ENCODE data around the gene CLEC16A.

The CLEC16A gene

GRCh38 chr16:11080999-11081630 is 136.8 kb downstream of the CLEC16A start:
- H3K9ac ChIP-seq: no peak overlapping the region
- no peak overlapping the region for H3K4me3 ChIP-seq
- peaks cover 29% of the 10 kb centered on the region for H3K4me1 ChIP-seq
- H4K20me1 ChIP-seq: 0 out of 2 replicates have a peak, but pooled peaks cover 10% of the 10 kb centered on the region
- H3K36me3 ChIP-seq: peaks cover 79% of the 10 kb centered on the region
- TF ChIP-seq Cebpa-rat (IDR thresholded peaks at IDR 0.05): no peak
- no peak overlapping the region for H3K27ac ChIP-seq
- H3K9me3 ChIP-seq: no peaks in the 10 kb centered on the region
- H3K4me2 ChIP-seq: no peak overlapping the region
- no peaks in the 10 kb centered on the region for H3K27me3 ChIP-seq

- Histone ChIP-seq H3K4me2 (no peak overlapping the region), H3K9me3 (no peaks in the 10 kb centered on the region), H3K27me3 (no peaks in the 10 kb centered on the region), H3K4me3 (no peak overlapping the region), H3K9ac (no peak overlapping the region), H3K4me1 (peaks cover 19% of the 10 kb centered on the region), H4K20me1 (0 out of 2 replicates have a peak, but pooled peaks cover 10% of the 10 kb centered on the region), H3K36me3 (peaks cover 71% of the 10 kb centered on the region), H3K27ac (no peak overlapping the region)
- TF ChIP-seq Cebpa-rat (IDR thresholded peaks at IDR 0.05): no peak
Observed at GRCh38 chr16:11082108-11082859, 137.9 kb downstream of the CLEC16A start.

GRCh38 chr16:11082860-11083388 is 138.6 kb downstream of the CLEC16A start:
- 0 out of 2 replicates have a peak, but pooled peaks cover 10% of the 10 kb centered on the region for H4K20me1 ChIP-seq
- H3K4me3 ChIP-seq: no peak overlapping the region
- no peak overlapping the region for H3K4me2 ChIP-seq
- H3K4me1 ChIP-seq: peaks cover 18% of the 10 kb centered on the region
- no peaks in the 10 kb centered on the region for H3K9me3 ChIP-seq
- no peak overlapping the region for H3K9ac ChIP-seq
- peaks cover 72% of the 10 kb centered on the region for H3K36me3 ChIP-seq
- no peak overlapping the region for H3K27ac ChIP-seq
- TF ChIP-seq Cebpa-rat (IDR thresholded peaks at IDR 0.05): no peak
- H3K27me3 ChIP-seq: no peaks in the 10 kb centered on the region

- no peak for TF ChIP-seq Cebpa-rat (IDR thresholded peaks at IDR 0.05)
- Histone ChIP-seq H3K4me3 (no peak overlapping the region), H4K20me1 (0 out of 2 replicates have a peak, but pooled peaks cover 5% of the 10 kb centered on the region), H3K4me1 (peaks cover 26% of the 10 kb centered on the region), H3K4me2 (no peak overlapping the region), H3K9me3 (no peaks in the 10 kb centered on the region), H3K36me3 (peaks cover 68% of the 10 kb centered on the region), H3K9ac (no peak overlapping the region), H3K27ac (no peak overlapping the region), H3K27me3 (no peaks in the 10 kb centered on the region)
Observed at GRCh38 chr16:11084484-11084875, 140.1 kb downstream of the CLEC16A start.

GRCh38 chr16:11084876-11085485 is 140.6 kb downstream of the CLEC16A start:
- no peak for TF ChIP-seq Cebpa-rat (IDR thresholded peaks at IDR 0.05)
- Histone ChIP-seq H3K27ac (no peak overlapping the region), H4K20me1 (0 out of 2 replicates have a peak, but pooled peaks cover 5% of the 10 kb centered on the region), H3K4me3 (no peak overlapping the region), H3K9ac (no peak overlapping the region), H3K9me3 (no peaks in the 10 kb centered on the region), H3K36me3 (peaks cover 68% of the 10 kb centered on the region), H3K4me1 (peaks cover 31% of the 10 kb centered on the region), H3K4me2 (no peak overlapping the region), H3K27me3 (no peaks in the 10 kb centered on the region)

- Histone ChIP-seq H3K27ac (no peak overlapping the region), H3K4me2 (no peak overlapping the region), H3K9ac (no peak overlapping the region), H3K27me3 (no peaks in the 10 kb centered on the region), H3K4me1 (peaks cover 35% of the 10 kb centered on the region), H3K4me3 (no peak overlapping the region), H3K36me3 (peaks cover 59% of the 10 kb centered on the region), H3K9me3 (no peaks in the 10 kb centered on the region), H4K20me1 (0 out of 2 replicates have a peak, but pooled peaks cover 5% of the 10 kb centered on the region)
- TF ChIP-seq Cebpa-rat (IDR thresholded peaks at IDR 0.05): no peak
Observed at GRCh38 chr16:11085916-11086315, 141.6 kb downstream of the CLEC16A start.

GRCh38 chr16:11087691-11088073 is 143.3 kb downstream of the CLEC16A start:
- Histone ChIP-seq H3K9me3 (no peaks in the 10 kb centered on the region), H3K4me3 (no peak overlapping the region), H3K4me1 (peaks cover 48% of the 10 kb centered on the region), H4K20me1 (0 out of 2 replicates have a peak, but pooled peaks cover 5% of the 10 kb centered on the region), H3K36me3 (peaks cover 56% of the 10 kb centered on the region), H3K27me3 (no peaks in the 10 kb centered on the region), H3K9ac (no peak overlapping the region), H3K4me2 (peak overlapping the region; percentile 71; the same call in 1 of the 2 replicates), H3K27ac (peak overlapping the region; percentile 49; the same call in 1 of the 2 replicates)
- TF ChIP-seq Cebpa-rat (IDR thresholded peaks at IDR 0.05): no peak

GRCh38 chr16:11088074-11088730 is 143.8 kb downstream of the CLEC16A start:
- Histone ChIP-seq H3K36me3 (peaks cover 52% of the 10 kb centered on the region), H3K9me3 (no peaks in the 10 kb centered on the region), H3K27ac (peak overlapping the region; percentile 49), H4K20me1 (0 out of 2 replicates have a peak, but pooled peaks cover 5% of the 10 kb centered on the region), H3K4me1 (peaks cover 53% of the 10 kb centered on the region), H3K4me2 (peak overlapping the region; percentile 71), H3K4me3 (no peak overlapping the region), H3K9ac (peak overlapping the region; percentile 15; the same call in 1 of the 2 replicates), H3K27me3 (no peaks in the 10 kb centered on the region)
- TF ChIP-seq Cebpa-rat (IDR thresholded peaks at IDR 0.05): no peak

GRCh38 chr16:11088831-11089230 is 144.5 kb downstream of the CLEC16A start:
- H3K9ac ChIP-seq: peak overlapping the region; percentile 15; the same call in 1 of the 2 replicates
- TF ChIP-seq Cebpa-rat (IDR thresholded peaks at IDR 0.05): no peak

More at GRCh38 chr16:11088831-11089230, 144.5 kb downstream of the CLEC16A start:
- peak overlapping the region; percentile 49 for H3K27ac ChIP-seq
- H3K4me2 ChIP-seq: peak overlapping the region; percentile 71
- peaks cover 59% of the 10 kb centered on the region for H3K4me1 ChIP-seq
- H3K4me3 ChIP-seq: no peak overlapping the region
- no peaks in the 10 kb centered on the region for H3K27me3 ChIP-seq
- H3K9me3 ChIP-seq: no peaks in the 10 kb centered on the region
- H4K20me1 ChIP-seq: 0 out of 2 replicates have a peak, but pooled peaks cover 3% of the 10 kb centered on the region
- peaks cover 52% of the 10 kb centered on the region for H3K36me3 ChIP-seq

Data from BLaER1 (cell line).